ENCODE results near the gene EIF4ENIF1.
"Not testable (repeated sequence)": the region's sequence is repeated elsewhere in the genome, so short reads cannot be mapped to it uniquely, and the experiment has no call there.

The EIF4ENIF1 gene

DNA sequence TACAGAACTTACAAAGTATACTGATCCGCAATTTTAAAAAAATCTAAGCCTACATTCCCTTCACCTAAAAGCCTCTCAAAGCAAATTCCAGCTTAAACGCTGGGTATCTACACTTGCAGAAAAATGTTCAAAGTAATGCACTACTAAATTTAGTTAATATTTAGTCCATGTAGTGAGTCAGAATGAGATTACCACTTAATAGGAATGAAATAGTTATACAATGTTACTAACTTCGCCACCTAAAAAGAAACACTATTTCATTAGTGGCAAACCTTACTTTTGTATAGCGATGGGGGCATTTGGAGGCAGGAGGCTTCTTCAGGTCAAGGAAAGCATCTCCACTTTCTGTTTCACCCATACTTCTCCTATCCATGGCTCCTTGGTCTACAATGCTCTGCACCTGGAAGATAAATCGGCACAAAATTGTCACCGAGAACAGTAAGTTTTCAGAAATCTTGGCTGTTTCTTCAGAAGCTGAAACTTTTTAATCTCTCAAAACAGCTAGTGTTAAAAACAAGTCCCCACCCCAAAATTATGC, 1.2 kb downstream of the EIF4ENIF1 start:
- TF ChIP-seq, protein P1, sequence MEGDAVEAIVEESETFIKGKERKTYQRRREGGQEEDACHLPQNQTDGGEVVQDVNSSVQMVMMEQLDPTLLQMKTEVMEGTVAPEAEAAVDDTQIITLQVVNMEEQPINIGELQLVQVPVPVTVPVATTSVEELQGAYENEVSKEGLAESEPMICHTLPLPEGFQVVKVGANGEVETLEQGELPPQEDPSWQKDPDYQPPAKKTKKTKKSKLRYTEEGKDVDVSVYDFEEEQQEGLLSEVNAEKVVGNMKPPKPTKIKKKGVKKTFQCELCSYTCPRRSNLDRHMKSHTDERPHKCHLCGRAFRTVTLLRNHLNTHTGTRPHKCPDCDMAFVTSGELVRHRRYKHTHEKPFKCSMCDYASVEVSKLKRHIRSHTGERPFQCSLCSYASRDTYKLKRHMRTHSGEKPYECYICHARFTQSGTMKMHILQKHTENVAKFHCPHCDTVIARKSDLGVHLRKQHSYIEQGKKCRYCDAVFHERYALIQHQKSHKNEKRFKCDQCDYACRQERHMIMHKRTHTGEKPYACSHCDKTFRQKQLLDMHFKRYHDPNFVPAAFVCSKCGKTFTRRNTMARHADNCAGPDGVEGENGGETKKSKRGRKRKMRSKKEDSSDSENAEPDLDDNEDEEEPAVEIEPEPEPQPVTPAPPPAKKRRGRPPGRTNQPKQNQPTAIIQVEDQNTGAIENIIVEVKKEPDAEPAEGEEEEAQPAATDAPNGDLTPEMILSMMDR (IDR thresholded peaks at IDR 0.05; ENCODE audit: insufficient read depth, low read length, missing control alignments), result no peak
- no peak for DNase-seq (ENCODE audit: low read depth, low spot score)
- H3K4me3 ChIP-seq (ENCODE audit: low read depth, low read length), result peak overlapping the region; percentile 93
- POLR2A ChIA-PET, result interaction anchor here (0.6 kb wide), 1 partner anchor 100 kb away, joined by 3 read pairs; no protein-coding TSS in a partner anchor
- CTCF ChIA-PET, result interaction anchor here (0.8 to 1.4 kb wide), 4 partner anchors 20 to 483 kb away, joined by 3 to 5 read pairs (median 4); no protein-coding TSS in a partner anchor

DNA sequence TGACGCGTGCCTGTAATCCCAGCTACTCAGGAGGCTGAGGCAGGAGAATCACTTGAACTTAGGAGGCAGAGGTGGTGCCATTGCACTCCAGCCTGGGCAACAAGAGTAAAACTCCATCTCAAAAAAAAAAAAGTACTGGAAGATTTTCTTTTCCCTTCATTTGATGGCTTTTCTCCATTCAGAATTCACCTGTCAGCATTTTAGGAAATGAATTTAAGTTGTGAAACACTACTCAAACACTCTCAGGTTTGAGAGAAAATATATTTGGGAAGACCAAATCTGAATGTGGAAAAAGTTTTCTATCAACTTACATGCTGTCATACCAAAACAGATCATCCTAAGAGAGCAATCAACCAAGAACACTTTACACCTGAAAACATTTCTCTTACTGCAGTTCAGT, 2.7 kb downstream of the EIF4ENIF1 start:
- CTCF ChIA-PET, result interaction anchor here (0.9 kb wide), 1 partner anchor 35 kb away, joined by 3 read pairs; no protein-coding TSS in a partner anchor

DNA sequence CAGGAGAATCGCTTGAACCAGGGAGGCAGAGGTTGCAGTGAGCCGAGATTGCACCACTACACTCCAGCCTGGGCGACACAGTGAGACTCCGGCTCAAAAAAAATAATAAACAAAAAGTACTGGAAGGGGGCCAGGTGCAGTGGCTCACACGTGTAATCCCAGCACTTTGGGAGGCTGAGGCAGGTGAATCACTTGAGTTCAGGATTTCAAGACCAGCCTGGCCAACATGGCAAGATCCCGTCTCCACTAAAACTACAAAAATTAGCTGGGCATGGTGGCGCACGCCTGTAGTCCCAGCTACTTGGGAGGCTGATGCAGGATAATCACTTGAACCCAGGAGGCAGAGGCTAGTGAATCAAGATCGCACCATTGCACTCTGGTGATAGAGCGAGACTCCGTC, 3.3 kb downstream of the EIF4ENIF1 start:
- POLR2A ChIA-PET; DNase-seq (ENCODE audit: low read depth, low spot score); CTCF ChIA-PET; H3K4me3 ChIP-seq (ENCODE audit: low read depth, low read length): not testable (repeated sequence)

More for the DNA sequence above, 2.7 kb downstream of the EIF4ENIF1 start:
- TF ChIP-seq, protein P1 (IDR thresholded peaks at IDR 0.05; ENCODE audit: insufficient read depth, low read length, missing control alignments), result no peak
- no peak for DNase-seq (ENCODE audit: low read depth, low spot score)
- POLR2A ChIA-PET, result no interaction called here
- H3K4me3 ChIP-seq (ENCODE audit: low read depth, low read length), result no peak overlapping the region

GRCh38 chr22:31482470-31482869, 7.2 kb downstream of the EIF4ENIF1 start:
- POLR2A ChIA-PET; H3K4me3 ChIP-seq (ENCODE audit: low read depth, low read length); DNase-seq (ENCODE audit: low read depth, low spot score): not testable (repeated sequence)
- CTCF ChIA-PET, result interaction anchor here (3.5 kb wide), 1 partner anchor 31 kb away, joined by 11 read pairs; no protein-coding TSS in a partner anchor

DNA sequence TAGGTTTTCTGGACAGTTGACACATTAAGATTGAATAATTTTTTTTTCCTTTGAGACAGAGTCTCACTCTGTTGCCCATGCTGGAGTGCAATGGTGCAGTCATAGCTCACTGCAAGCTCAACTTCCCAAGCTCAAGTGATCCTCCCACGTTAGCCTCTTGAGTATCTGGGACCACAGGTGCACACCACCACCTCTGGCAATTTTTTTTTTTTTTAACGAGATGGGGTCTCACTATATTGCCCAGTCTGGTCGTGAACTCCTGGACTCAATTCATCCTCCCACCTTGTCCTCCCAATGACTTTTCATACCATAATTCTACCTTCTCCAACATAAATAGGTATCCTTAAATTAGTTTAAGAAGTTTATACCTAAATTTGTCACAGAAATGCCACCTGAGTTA, 8.5 kb downstream of the EIF4ENIF1 start:
- CTCF ChIA-PET, result interaction anchor here (0.7 to 3.5 kb wide), 2 partner anchors 11 to 30 kb away, joined by 3 to 11 read pairs; no protein-coding TSS in a partner anchor

GRCh38 chr22:31477329-31477728, 12.3 kb downstream of the EIF4ENIF1 start:
- ChIA-PET CTCF (no interaction called here), POLR2A (no interaction called here)
- no peak for DNase-seq (ENCODE audit: low read depth, low spot score)
- TF ChIP-seq, protein P1 (IDR thresholded peaks at IDR 0.05; ENCODE audit: insufficient read depth, low read length, missing control alignments), result no peak
- H3K4me3 ChIP-seq (ENCODE audit: low read depth, low read length), result no peak overlapping the region

More for the DNA sequence above, 8.5 kb downstream of the EIF4ENIF1 start:
- no peak overlapping the region for H3K4me3 ChIP-seq (ENCODE audit: low read depth, low read length)
- DNase-seq (ENCODE audit: low read depth, low spot score), result no peak
- POLR2A ChIA-PET, result no interaction called here
- TF ChIP-seq, protein P1 (IDR thresholded peaks at IDR 0.05; ENCODE audit: insufficient read depth, low read length, missing control alignments), result no peak

- no peak overlapping the region for H3K4me3 ChIP-seq (ENCODE audit: low read depth, low read length)
- TF ChIP-seq, protein P1 (IDR thresholded peaks at IDR 0.05; ENCODE audit: insufficient read depth, low read length, missing control alignments), result no peak
- ChIA-PET CTCF (no interaction called here), POLR2A (no interaction called here)
- no peak for DNase-seq (ENCODE audit: low read depth, low spot score)
Measured at GRCh38 chr22:31475800-31476199, 13.8 kb downstream of the EIF4ENIF1 start.

All from AG04449 (cell line).